HG02840 (cell line): Measurements from ENCODE around the gene NEU3.

ENCODE experiments used
- ATAC-seq: cut with Tn5 transposase; IDR thresholded peaks from one replicate; pipeline ENCODE4 v1.9.1; 2021; ENCODE audit warnings: mild to moderate bottlenecking, moderate library complexity, moderate number of reproducible peaks; ENCODE audit not compliant: unreplicated experiment, low FRiP score

NEU3 gene

DNA sequence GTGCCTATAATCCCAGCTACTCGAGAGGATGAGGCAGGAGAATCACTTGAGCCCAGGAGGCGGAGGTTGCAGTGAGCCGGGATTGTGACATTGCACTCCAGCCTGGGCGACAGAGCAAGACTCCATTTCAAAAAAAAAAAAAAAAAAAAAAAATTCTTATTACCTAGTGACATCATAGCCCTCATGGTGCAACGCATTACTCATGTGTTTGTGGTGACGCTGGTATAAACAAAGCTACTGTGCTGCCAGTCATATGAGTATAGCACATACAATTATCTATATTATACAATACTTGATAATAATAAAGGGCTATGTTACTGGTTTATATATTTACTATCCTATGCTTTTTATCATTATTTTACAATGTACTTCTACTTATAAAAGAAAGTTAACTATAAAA lies 66.8 kb downstream of the NEU3 start:
- no peak for ATAC-seq

DNA sequence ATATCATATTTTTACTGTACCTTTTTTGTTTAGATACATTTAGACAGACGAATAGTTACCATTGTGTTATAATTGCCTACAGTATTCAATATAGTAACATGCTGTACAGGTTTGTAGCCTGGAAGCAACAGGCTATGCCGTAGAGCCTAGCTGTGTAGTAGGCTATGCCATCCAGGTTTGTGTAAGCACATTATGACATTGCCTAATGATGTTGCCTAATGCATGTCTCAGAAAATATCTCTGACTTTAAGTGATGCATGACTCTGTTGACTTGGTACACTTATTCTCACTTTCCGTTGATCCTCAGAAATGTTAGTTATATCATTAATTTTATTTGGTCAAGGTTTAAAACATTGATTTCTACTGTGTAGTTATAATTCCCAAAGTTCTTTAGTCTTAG lies 68.1 kb downstream of the NEU3 start:
- no peak for ATAC-seq

DNA sequence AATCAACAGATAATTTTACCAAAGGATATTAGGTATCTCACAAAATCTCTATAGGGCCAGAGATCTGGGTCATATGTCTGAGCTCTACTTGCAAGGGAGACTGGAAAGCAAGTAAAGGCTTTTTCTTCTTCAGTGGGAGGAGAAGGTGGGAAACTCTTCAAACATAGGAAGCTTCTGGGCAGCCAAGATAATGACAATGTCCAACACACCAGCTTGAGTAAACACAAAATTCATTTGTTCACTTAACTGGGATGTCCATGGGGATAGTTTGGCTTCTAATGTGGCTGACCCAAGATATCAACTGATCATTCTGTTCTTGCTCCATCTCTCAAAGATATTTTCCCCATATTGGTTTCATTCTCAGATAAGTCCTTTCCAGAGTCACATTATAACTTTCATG lies 70.6 kb downstream of the NEU3 start:
- ATAC-seq = no peak

DNA sequence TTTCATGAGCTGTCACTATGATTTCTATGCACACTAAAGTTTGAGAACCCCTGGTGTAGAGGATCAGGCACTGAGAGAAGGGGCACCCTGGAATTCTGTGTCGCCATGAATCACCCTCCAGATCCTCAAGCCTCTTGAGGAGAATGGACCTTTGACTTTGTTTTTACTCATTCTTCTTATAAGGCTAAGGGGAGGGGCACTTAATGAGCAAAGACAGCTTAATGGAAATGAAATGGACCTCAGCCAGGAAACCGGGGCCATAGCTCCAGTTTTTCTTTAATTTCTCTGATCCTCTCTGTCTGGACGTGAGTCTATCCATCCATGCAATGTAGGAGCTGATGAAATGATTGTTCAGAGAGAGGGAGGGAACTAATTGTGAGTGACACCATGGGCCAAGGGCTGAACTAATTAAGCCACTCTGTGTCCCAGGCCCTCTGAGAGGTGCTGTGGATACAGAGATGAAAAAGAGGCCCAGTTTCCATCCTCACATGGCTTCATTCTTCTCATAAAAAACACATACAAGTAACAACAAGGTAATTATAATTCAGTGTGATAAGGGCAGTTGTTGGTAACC lies 75.1 kb downstream of the NEU3 start:
- no peak for ATAC-seq

DNA sequence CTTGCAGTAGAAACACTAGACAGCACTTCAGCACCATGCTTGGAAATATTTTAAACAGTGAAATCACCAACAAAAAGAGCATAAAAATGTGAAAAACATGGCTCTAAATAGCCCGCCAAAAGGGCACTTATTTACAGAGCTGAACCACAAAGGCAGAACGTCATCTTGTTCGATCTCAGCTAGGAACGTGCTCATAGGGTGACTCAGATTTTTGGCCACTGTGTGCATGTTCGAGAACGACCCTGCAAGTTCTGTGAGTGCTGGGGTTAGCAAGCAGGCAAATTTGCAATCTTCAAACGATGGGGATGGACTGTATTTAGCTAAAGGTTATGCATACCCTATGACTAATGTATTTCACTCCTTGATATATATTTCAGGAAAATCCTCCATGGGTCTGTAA lies 77.3 kb downstream of the NEU3 start:
- ATAC-seq = no peak
